ENCODE results near the gene AZI2. TPM values are rescaled to one million over a fixed set of nuclear protein-coding genes. Genes with fewer than 3 reads are reported as not detected.

The AZI2 gene
- polyA plus RNA-seq, 1 of the 3 experiments (the other 2 are of a cell fraction), result 27.3 TPM

DNA sequence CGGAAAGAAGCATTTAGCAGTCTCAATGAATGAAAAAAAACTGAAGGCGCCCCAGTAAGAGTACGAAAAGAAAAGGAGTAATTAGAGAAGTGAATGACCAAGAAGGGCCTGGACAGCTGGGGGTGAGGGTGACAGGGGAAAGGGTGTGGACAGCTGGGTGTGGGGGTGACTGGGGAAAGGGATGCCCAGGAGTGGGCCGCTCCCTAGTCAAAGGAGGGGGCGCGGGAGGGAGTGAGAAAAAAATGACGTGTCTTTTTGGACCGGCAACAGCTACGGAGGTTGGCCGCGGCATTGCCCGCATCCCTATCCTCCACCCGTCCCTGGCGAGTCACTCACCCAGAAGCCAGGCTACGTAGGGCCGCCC, 377 bp downstream of the AZI2 start:
- Histone ChIP-seq H3K27ac (ENCODE audit: low read depth in 2 of 2, low read length in 1 of 2) (peak overlapping the region; percentile 97 to 99), H2AFZ (ENCODE audit: low read depth) (peak overlapping the region; percentile 86), H3K79me2 (ENCODE audit: insufficient read depth) (peaks cover 67% of the 10 kb centered on the region), H3K4me1 (ENCODE audit: control insufficient read depth in 1 of 2, insufficient read depth in 2 of 2, low read depth in 1 of 2, low read length in 1 of 2) (peaks cover 6 to 29% of the 10 kb centered on the region in 2 experiments; a peak in 2 of 4 replicates), H3F3A (replicated peaks; ENCODE audit: insufficient read depth) (peaks cover 4% of the 10 kb centered on the region), H3K4me2 (peak overlapping the region; percentile 76), H3K9me3 (no peaks in the 10 kb centered on the region), H3K4me3 (ENCODE audit: low read depth in 2 of 2, low read length in 1 of 2) (peak overlapping the region; percentile 88 to 93), H3K9me2 (no peaks in the 10 kb centered on the region), H3K36me3 (replicated peaks in 1 of 2; ENCODE audit: control insufficient read depth in 1 of 2, insufficient read depth in 2 of 2, low read length in 1 of 2) (peaks cover 2 to 4% of the 10 kb centered on the region in 2 experiments), H3K27me3 (ENCODE audit: insufficient read depth) (no peaks in the 10 kb centered on the region), H3K9ac (peak overlapping the region; percentile 97), H4K20me1 (ENCODE audit: insufficient read depth) (no peaks in the 10 kb centered on the region; the same call in 1 of the 2 replicates)
- CTCF ChIA-PET, result interaction anchor here (0.9 to 2.9 kb wide), 6 partner anchors 9 to 44 kb away, joined by 3 to 11 read pairs (median 4); no protein-coding TSS in a partner anchor
- TF ChIP-seq NRF1 (IDR thresholded peaks at IDR 0.05; ENCODE audit: low read depth, low read length) (no peak), MXI1 (IDR thresholded peaks at IDR 0.05; ENCODE audit: low read depth, low read length) (peak; percentile 4; the same call in 1 of the 2 replicates), PBX3 (IDR thresholded peaks at IDR 0.05) (peak; percentile 28; the same call in 1 of the 2 replicates)
- 2% methylated on average over 13 of the region's 16 CpGs for WGBS (ENCODE audit: low lambda C conversion rate)
- DNase-seq, result no peak
- POLR2A ChIA-PET, result interaction anchor here (0.9 kb wide), 1 partner anchor 797 kb away, joined by 3 read pairs; no protein-coding TSS in a partner anchor

DNA sequence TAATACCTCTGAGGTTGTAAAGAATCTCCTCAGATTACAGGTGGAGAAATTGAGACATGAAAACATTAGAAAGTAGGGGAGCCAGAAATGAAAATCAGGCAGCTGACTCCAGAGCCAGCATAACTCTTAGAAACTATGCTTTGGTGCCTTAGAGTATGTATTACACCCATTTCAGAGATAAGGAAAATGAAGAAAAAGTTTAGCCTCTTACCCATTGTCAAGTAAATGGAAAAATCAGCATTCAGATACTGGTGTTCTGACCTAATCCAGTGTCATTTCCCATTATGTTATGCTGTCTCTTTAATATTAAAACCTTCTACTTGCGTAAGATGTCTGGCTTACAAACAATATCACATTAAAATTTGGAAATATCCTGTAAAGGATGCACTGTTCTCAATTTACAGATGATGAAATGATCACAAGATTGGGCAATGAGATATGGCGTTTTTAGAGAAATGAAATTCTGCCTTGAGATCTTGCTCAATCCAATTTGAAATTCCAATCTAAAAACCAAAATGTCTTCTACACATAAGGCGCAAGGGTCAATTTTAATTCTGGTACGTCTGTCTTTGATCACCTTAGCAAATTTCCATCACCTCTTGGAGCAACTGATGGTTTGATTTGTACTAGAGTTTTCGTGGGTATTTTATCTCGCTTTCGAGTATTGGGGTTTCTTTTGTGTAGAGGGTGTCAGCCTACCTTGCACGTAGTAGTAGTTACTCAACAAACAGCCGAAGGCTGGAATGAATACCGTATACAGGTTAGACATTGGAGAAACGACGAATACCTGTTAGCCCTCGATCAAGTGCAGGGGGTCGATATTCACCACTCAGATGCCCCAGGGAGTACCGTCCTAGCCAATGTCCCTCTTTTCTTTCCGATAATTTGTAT, 1.0 kb downstream of the AZI2 start:
- Histone ChIP-seq H4K20me1 (ENCODE audit: insufficient read depth) (no peaks in the 10 kb centered on the region; the same call in 1 of the 2 replicates), H3K27ac (ENCODE audit: low read depth in 2 of 2, low read length in 1 of 2) (peak overlapping the region; percentile 97 to 99), H3K36me3 (replicated peaks in 1 of 2; ENCODE audit: control insufficient read depth in 1 of 2, insufficient read depth in 2 of 2, low read length in 1 of 2) (peaks cover 2 to 4% of the 10 kb centered on the region in 2 experiments), H2AFZ (ENCODE audit: low read depth) (peak overlapping the region; percentile 86), H3K27me3 (ENCODE audit: insufficient read depth) (no peaks in the 10 kb centered on the region), H3K9me2 (no peaks in the 10 kb centered on the region), H3K4me1 (ENCODE audit: control insufficient read depth in 1 of 2, insufficient read depth in 2 of 2, low read depth in 1 of 2, low read length in 1 of 2) (peaks cover 6 to 30% of the 10 kb centered on the region in 2 experiments; a peak in 2 of 4 replicates), H3K4me2 (peak overlapping the region; percentile 76), H3K9me3 (no peaks in the 10 kb centered on the region), H3F3A (replicated peaks; ENCODE audit: insufficient read depth) (peaks cover 4% of the 10 kb centered on the region), H3K4me3 (ENCODE audit: low read depth in 2 of 2, low read length in 1 of 2) (peak overlapping the region; percentile 88 to 93), H3K79me2 (ENCODE audit: insufficient read depth) (peaks cover 73% of the 10 kb centered on the region), H3K9ac (peak overlapping the region; percentile 97)
- TF ChIP-seq MXI1 (IDR thresholded peaks at IDR 0.05; ENCODE audit: low read depth, low read length), result no peak
- TF ChIP-seq SMC3 (IDR thresholded peaks at IDR 0.05; ENCODE audit: low read depth, low read length), result no peak
- no peak for TF ChIP-seq FOXJ3 (CRISPR knock-in tag; IDR thresholded peaks at IDR 0.05)
- TF ChIP-seq EZH2phosphoT487 (IDR thresholded peaks at IDR 0.05; ENCODE audit: borderline replicate concordance, low read depth), result no peak
- no peak for TF ChIP-seq ELF1 (IDR thresholded peaks at IDR 0.05)
- no peak for TF ChIP-seq CHD2 (IDR thresholded peaks at IDR 0.05; ENCODE audit: low read length, partially characterized antibody)
- no peak for TF ChIP-seq IRF3 (IDR thresholded peaks at IDR 0.05; ENCODE audit: low read depth, low read length)
- no peak for TF ChIP-seq TAF1 (IDR thresholded peaks at IDR 0.05; ENCODE audit: borderline replicate concordance, low read depth, low read length)
- TF ChIP-seq, protein P1, sequence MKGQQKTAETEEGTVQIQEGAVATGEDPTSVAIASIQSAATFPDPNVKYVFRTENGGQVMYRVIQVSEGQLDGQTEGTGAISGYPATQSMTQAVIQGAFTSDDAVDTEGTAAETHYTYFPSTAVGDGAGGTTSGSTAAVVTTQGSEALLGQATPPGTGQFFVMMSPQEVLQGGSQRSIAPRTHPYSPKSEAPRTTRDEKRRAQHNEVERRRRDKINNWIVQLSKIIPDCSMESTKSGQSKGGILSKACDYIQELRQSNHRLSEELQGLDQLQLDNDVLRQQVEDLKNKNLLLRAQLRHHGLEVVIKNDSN (IDR thresholded peaks at IDR 0.05; ENCODE audit: borderline replicate concordance, low read depth), result no peak
- TF ChIP-seq NFIC (IDR thresholded peaks at IDR 0.05; ENCODE audit: borderline replicate concordance), result no peak
- no peak for TF ChIP-seq GATA2 (CRISPR knock-in tag; IDR thresholded peaks at IDR 0.05)
- TF ChIP-seq MAX (IDR thresholded peaks at IDR 0.05; ENCODE audit: low read depth), result no peak
- no peak for TF ChIP-seq YY1 (IDR thresholded peaks at IDR 0.05; ENCODE audit: low read depth)
- TF ChIP-seq RFX5 (IDR thresholded peaks at IDR 0.05; ENCODE audit: low read length), result no peak
- no peak for TF ChIP-seq NRF1 (IDR thresholded peaks at IDR 0.05; ENCODE audit: low read depth, low read length)
- TF ChIP-seq FOSL2 (IDR thresholded peaks at IDR 0.05; ENCODE audit: borderline replicate concordance, low read depth), result no peak
- no peak for TF ChIP-seq POLR2AphosphoS5 (IDR thresholded peaks at IDR 0.05; ENCODE audit: low read depth, low read length)
- no peak for DNase-seq
- CTCF ChIA-PET, result interaction anchor here (1.0 to 2.9 kb wide), 5 partner anchors 8 to 43 kb away, joined by 3 to 11 read pairs (median 6); no protein-coding TSS in a partner anchor
- POLR2A ChIA-PET, result no interaction called here
- 13% methylated on average over 16 of the region's 16 CpGs for WGBS (ENCODE audit: low lambda C conversion rate)

Measured in SK-N-SH (cell line).